DOHH2 (cell line): ENCODE measurements around the gene SIPA1L3.

Experiments used
- EZH2phosphoT487 ChIP-seq: fragments of 200-600 bp; sonication (generic); IDR thresholded peaks from 2 replicates; pipeline ENCODE4 v1.6.1; 2017; ENCODE audit warnings: borderline replicate concordance, mild to moderate bottlenecking, antibody characterized with exemption, low read length, moderate library complexity, mixed read lengths
- TF ChIP-seq, protein P1 (sequence below): fragments of 200-600 bp; sonication (generic); IDR thresholded peaks from one replicate; pipeline ENCODE4 v1.5.1; 2014; ENCODE audit warnings: antibody characterized with exemption, mild to moderate bottlenecking, low read depth, low read length; ENCODE audit not compliant: poor library complexity, severe bottlenecking

DNA sequence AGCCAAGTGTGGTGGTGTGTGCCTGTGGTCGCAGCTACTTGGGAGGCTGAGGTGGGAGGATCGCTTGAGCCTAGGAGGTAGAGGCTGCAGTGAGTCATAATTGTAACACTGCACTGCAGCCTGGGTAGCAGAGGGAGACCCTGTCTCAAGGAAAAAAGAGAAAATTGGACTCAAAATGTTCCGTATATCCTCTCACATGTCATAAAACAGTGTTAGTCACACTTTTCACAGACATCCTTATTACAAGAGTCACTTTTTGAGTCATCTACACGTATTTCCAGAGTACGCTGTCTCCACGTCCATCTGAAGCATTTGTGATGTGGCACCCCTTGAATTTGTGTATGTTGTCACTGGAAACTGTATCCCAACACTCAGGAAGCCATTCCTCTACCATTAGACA, 133.0 kb downstream of the SIPA1L3 start:
- TF ChIP-seq, protein P1, sequence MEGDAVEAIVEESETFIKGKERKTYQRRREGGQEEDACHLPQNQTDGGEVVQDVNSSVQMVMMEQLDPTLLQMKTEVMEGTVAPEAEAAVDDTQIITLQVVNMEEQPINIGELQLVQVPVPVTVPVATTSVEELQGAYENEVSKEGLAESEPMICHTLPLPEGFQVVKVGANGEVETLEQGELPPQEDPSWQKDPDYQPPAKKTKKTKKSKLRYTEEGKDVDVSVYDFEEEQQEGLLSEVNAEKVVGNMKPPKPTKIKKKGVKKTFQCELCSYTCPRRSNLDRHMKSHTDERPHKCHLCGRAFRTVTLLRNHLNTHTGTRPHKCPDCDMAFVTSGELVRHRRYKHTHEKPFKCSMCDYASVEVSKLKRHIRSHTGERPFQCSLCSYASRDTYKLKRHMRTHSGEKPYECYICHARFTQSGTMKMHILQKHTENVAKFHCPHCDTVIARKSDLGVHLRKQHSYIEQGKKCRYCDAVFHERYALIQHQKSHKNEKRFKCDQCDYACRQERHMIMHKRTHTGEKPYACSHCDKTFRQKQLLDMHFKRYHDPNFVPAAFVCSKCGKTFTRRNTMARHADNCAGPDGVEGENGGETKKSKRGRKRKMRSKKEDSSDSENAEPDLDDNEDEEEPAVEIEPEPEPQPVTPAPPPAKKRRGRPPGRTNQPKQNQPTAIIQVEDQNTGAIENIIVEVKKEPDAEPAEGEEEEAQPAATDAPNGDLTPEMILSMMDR: no peak
- no peak for TF ChIP-seq EZH2phosphoT487
